Caco-2 (cell line): ENCODE data around the gene TDO2. TPM values are rescaled to one million over a fixed set of nuclear protein-coding genes. Genes with fewer than 3 reads are reported as not detected.

Experiments used
- BruUV-seq: library from RNA; stranded (reverse); fragments of 400-500 nt; replicated peaks from 2 replicates; lab custom pipeline; 2021; lab: Mats Ljungman, UMichigan
- CTCF ChIA-PET: fragments of 300-600 bp; sonication (Branson Sonifier 250); formaldehyde crosslinking; loops from one replicate; lab custom pipeline; 2022; ENCODE audit warnings: antibody characterized with exemption; lab: Charles Lee
- POLR2A ChIA-PET: fragments of 300-600 bp; sonication (Branson Sonifier 250); formaldehyde crosslinking; loops from one replicate; lab custom pipeline; 2022; ENCODE audit warnings: antibody characterized with exemption; lab: Charles Lee
- DNase-seq, 2 experiments: peaks; one replicate each; pipeline versions ENCODE4 v3.0.0 to v3.0.0-alpha.2; 2020 to 2022
- H3K27me3 ChIP-seq: replicated peaks from 2 replicates; pipeline ENCODE4 v1.6.0; 2011; ENCODE audit warnings: low read length; ENCODE audit not compliant: control insufficient read depth, insufficient read depth
- H3K36me3 ChIP-seq: 2 replicates; pipeline ENCODE4 v1.5.1; 2011; ENCODE audit warnings: low read length; ENCODE audit not compliant: control insufficient read depth, insufficient read depth
- H3K4me1 ChIP-seq: fragments of 250-450 bp; sonication (Bioruptor Pico); 2 replicates; pipeline ENCODE4 v1.5.1; 2020; ENCODE audit warnings: mild to moderate bottlenecking
- H3K4me3 ChIP-seq: 2 replicates; pipeline ENCODE4 v1.5.1; 2011; ENCODE audit warnings: low read depth, mild to moderate bottlenecking, control low read depth, low read length
- H3K9me3 ChIP-seq: fragments of 250-450 bp; sonication (Bioruptor Pico); 2 replicates; pipeline ENCODE4 v1.5.1; 2020; ENCODE audit warnings: mild to moderate bottlenecking, moderate library complexity
- H3K27ac Mint-ChIP-seq: one replicate; pipeline ENCODE4 v1.8.0; 2022; ENCODE audit warnings: mixed read lengths; ENCODE audit not compliant: unreplicated experiment
- H3K27me3 Mint-ChIP-seq: one replicate; pipeline ENCODE4 v1.8.0; 2022; ENCODE audit warnings: mixed read lengths; ENCODE audit not compliant: insufficient read depth, unreplicated experiment
- H3K36me3 Mint-ChIP-seq: one replicate; pipeline ENCODE4 v1.8.0; 2022; ENCODE audit warnings: mild to moderate bottlenecking, mixed read lengths; ENCODE audit not compliant: insufficient read depth, unreplicated experiment
- H3K4me1 Mint-ChIP-seq: one replicate; pipeline ENCODE4 v1.8.0; 2022; ENCODE audit warnings: low read depth, mixed read lengths; ENCODE audit not compliant: unreplicated experiment
- H3K4me3 Mint-ChIP-seq: one replicate; pipeline ENCODE4 v1.8.0; 2022; ENCODE audit warnings: mild to moderate bottlenecking, moderate library complexity, mixed read lengths; ENCODE audit not compliant: unreplicated experiment
- H3K9me3 Mint-ChIP-seq: one replicate; pipeline ENCODE4 v1.8.0; 2022; ENCODE audit warnings: mixed read lengths; ENCODE audit not compliant: unreplicated experiment
- intact Hi-C: fragments of 100-400 bp; cut with micrococcal nuclease; formaldehyde crosslinking; loops from one replicate; pipeline ENCODE4 v1.10.0; 2022; ENCODE audit not compliant: unreplicated experiment
- total RNA-seq: library from RNA; stranded (reverse); gene quantifications from 2 replicates; pipeline ENCODE4 v1.2.3, GENCODE V29; 2022
- TF ChIP-seq, protein P1 (sequence below), 2 experiments: fragments of 200-600 bp in 1 of 2; IDR thresholded peaks; 1 replicate in 1 of 2; 2 replicates in 1 of 2; pipeline versions ENCODE4 v1.5.1 to v1.8.0; 2011 to 2022; ENCODE audit warnings: antibody characterized with exemption in 1 of 2, control low read depth in 1 of 2, inconsistent platforms in 1 of 2, low read depth in 1 of 2, low read length in 1 of 2, mild to moderate bottlenecking in 1 of 2, moderate library complexity in 1 of 2; ENCODE audit not compliant: insufficient read depth in 1 of 2, severe bottlenecking in 1 of 2, unreplicated experiment in 1 of 2

The TDO2 gene
- total RNA-seq, 1 experiment from 2014 or later: 4.7 TPM

DNA sequence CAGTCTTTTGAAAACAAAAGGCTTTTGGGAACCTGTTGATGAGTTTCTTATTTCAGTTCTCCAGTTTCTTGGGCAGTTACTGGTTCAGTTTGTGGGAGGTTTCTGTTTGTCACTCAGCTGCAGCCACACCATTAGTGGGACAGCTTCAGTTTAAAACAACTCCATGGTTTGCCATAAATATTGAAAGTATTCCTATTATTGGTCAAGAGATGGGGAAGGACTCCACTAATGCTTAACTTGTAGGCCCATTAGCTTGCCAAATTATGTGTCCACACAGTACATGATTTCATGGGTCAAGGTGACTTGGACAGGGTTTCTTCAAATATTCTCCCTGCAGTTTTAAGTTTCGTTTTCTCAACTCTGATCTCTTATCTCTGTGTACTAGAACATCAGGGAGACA, 21.9 kb upstream of the TDO2 start:
- Histone ChIP-seq H3K27me3 (no peaks in the 10 kb centered on the region), H3K36me3 (no peaks in the 10 kb centered on the region), H3K4me1 (no peaks in the 10 kb centered on the region), H3K4me3 (no peak overlapping the region), H3K9me3 (no peaks in the 10 kb centered on the region; the same call in 1 of the 2 replicates)
- CTCF ChIA-PET: no interaction called here
- no peak for DNase-seq
- BruUV-seq: no TSS peak
- Mint-ChIP-seq H3K4me3 (no peak overlapping the region), H3K27ac (no peak overlapping the region), H3K4me1 (no peaks in the 10 kb centered on the region), H3K36me3 (no peaks in the 10 kb centered on the region), H3K9me3 (peaks cover 31% of the 10 kb centered on the region), H3K27me3 (no peaks in the 10 kb centered on the region)
- POLR2A ChIA-PET: no interaction called here
- TF ChIP-seq, protein P1, sequence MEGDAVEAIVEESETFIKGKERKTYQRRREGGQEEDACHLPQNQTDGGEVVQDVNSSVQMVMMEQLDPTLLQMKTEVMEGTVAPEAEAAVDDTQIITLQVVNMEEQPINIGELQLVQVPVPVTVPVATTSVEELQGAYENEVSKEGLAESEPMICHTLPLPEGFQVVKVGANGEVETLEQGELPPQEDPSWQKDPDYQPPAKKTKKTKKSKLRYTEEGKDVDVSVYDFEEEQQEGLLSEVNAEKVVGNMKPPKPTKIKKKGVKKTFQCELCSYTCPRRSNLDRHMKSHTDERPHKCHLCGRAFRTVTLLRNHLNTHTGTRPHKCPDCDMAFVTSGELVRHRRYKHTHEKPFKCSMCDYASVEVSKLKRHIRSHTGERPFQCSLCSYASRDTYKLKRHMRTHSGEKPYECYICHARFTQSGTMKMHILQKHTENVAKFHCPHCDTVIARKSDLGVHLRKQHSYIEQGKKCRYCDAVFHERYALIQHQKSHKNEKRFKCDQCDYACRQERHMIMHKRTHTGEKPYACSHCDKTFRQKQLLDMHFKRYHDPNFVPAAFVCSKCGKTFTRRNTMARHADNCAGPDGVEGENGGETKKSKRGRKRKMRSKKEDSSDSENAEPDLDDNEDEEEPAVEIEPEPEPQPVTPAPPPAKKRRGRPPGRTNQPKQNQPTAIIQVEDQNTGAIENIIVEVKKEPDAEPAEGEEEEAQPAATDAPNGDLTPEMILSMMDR (IDR thresholded peaks at IDR 0.05; ENCODE audit: insufficient read depth in 1 of 2, low read depth in 1 of 2, low read length in 1 of 2, severe bottlenecking in 1 of 2, unreplicated experiment in 1 of 2): no peak
- intact Hi-C loops: no loop called here

DNA sequence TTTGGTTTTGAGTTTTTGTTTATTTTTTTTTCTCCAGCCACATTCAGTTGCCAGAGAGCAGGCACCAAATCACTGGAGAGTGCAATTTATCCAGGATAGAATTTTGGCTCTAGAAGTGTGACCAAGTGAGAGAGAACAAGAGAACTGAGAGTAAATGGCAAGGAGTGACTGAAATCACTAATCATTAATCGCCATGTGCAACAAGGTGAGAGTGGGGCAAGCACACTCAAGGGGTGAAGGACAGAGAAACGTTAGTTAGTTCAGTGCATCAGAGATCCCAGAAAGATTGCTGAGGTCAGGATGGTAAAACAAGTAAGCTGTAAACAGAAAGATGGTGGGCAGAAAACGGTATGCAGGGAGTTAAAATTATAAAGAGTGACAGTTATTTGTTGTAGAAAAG, 19.6 kb upstream of the TDO2 start:
- Mint-ChIP-seq H3K27ac (no peak overlapping the region), H3K27me3 (no peaks in the 10 kb centered on the region), H3K4me1 (no peaks in the 10 kb centered on the region), H3K4me3 (no peak overlapping the region), H3K36me3 (no peaks in the 10 kb centered on the region), H3K9me3 (peaks cover 31% of the 10 kb centered on the region)
- no TSS peak for BruUV-seq
- ChIA-PET POLR2A (no interaction called here), CTCF (no interaction called here)
- H3K36me3 ChIP-seq: no peaks in the 10 kb centered on the region
- no peaks in the 10 kb centered on the region for H3K27me3 ChIP-seq
- intact Hi-C loops: no loop called here
- DNase-seq: no peak
- TF ChIP-seq, protein P1 (IDR thresholded peaks at IDR 0.05; ENCODE audit: insufficient read depth in 1 of 2, low read depth in 1 of 2, low read length in 1 of 2, severe bottlenecking in 1 of 2, unreplicated experiment in 1 of 2): no peak
- H3K4me1 ChIP-seq: no peaks in the 10 kb centered on the region
- no peak overlapping the region for H3K4me3 ChIP-seq
- H3K9me3 ChIP-seq: no peaks in the 10 kb centered on the region

DNA sequence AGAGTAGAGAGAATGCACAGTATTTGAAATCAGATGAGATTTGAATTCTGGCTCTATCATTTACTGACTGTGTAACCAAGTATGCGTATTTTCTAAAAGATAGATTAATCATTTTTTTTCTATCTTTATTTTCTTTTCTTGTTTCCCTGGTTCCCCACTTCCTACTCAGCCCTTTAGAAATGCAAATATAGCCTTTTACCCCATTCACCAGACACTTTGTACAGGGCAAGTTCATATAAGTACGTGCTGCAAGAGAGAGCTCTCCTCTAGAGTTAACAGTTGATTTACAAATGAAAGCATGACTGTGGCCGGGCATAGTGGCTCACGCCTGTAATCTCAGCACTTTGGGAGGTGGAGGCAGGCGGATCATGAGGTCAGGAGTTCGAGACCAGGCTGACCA, 17.8 kb upstream of the TDO2 start:
- CTCF ChIA-PET: no interaction called here
- Mint-ChIP-seq H3K4me1 (no peaks in the 10 kb centered on the region), H3K27ac (no peak overlapping the region), H3K27me3 (no peaks in the 10 kb centered on the region), H3K36me3 (no peaks in the 10 kb centered on the region), H3K4me3 (no peak overlapping the region), H3K9me3 (peaks cover 26% of the 10 kb centered on the region)
- no peaks in the 10 kb centered on the region for H3K36me3 ChIP-seq
- no peaks in the 10 kb centered on the region for H3K27me3 ChIP-seq
- no peak overlapping the region for H3K4me3 ChIP-seq
- POLR2A ChIA-PET: no interaction called here
- intact Hi-C loops: no loop called here
- TF ChIP-seq, protein P1 (IDR thresholded peaks at IDR 0.05; ENCODE audit: insufficient read depth in 1 of 2, low read depth in 1 of 2, low read length in 1 of 2, severe bottlenecking in 1 of 2, unreplicated experiment in 1 of 2): no peak
- BruUV-seq: no TSS peak
- no peak for DNase-seq
- no peaks in the 10 kb centered on the region for H3K9me3 ChIP-seq
- H3K4me1 ChIP-seq: no peaks in the 10 kb centered on the region
